ENCODE results near the gene MSLN. TPM values are rescaled to one million over a fixed set of nuclear protein-coding genes. Genes with fewer than 3 reads are reported as not detected.
A peak's percentile ranks its signal among the peaks of the same experiment; 100 is the strongest.

Gene MSLN
- total RNA-seq, 3 donors from 2014 or later (not counting 1 experiment from before 2014, with no cell fraction given), result not detected

DNA sequence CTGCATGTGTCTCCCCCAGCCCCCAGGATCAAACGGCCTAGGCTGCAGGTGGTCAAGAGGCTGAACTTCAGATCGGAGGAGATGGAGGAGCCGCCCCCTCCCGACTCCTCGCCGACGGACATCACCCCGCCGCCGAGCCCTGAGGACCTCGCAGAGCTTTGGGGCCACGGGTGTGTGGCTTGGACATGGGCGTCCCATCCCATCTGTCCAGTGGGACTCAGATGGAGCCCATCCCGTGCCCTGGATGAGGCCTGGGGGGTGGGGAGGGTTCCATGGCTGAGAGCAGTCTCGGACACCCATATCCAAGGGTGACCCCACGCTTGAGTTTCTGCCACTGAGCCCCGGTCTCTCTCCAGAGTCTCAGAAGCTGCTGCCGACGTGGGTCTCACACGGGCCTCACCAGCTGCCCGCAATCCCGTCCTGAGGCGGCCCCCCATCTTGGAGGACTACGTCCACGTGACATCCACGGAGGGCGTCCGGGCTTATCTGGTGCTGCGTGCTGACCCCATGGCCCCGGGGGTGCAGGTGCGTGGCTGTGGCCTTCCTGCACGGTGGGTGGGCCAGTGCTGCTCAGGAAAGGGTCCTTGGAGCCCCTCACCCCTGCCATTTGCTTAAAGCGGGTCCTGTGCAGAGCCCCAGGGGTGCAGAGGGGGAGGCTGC is 28.8 kb downstream of the MSLN start:
- Histone ChIP-seq H3K9me3 (ENCODE audit: control insufficient read depth, insufficient read depth, low read length) (no peaks in the 10 kb centered on the region), H3K4me3 (ENCODE audit: low read length) (no peak overlapping the region), H3K36me3 (ENCODE audit: control insufficient read depth, insufficient read depth, low read length) (peaks cover 5% of the 10 kb centered on the region), H3K27me3 (ENCODE audit: control insufficient read depth, insufficient read depth, low read length) (no peaks in the 10 kb centered on the region), H3K4me1 (ENCODE audit: control insufficient read depth, insufficient read depth, low read length) (peaks cover 29% of the 10 kb centered on the region), H3K27ac (ENCODE audit: low read length) (no peak overlapping the region)
- Mint-ChIP-seq H3K27ac (no peak overlapping the region), H3K4me3 (peak overlapping the region; percentile 31), H3K36me3 (no peaks in the 10 kb centered on the region), H3K27me3 (ENCODE audit: low read depth in 2 of 2) (no peaks in the 10 kb centered on the region), H3K4me1 (peaks cover 0 to 9% of the 10 kb centered on the region in 2 donors), H3K9me3 (no peaks in the 10 kb centered on the region)
- TF ChIP-seq, protein P1, sequence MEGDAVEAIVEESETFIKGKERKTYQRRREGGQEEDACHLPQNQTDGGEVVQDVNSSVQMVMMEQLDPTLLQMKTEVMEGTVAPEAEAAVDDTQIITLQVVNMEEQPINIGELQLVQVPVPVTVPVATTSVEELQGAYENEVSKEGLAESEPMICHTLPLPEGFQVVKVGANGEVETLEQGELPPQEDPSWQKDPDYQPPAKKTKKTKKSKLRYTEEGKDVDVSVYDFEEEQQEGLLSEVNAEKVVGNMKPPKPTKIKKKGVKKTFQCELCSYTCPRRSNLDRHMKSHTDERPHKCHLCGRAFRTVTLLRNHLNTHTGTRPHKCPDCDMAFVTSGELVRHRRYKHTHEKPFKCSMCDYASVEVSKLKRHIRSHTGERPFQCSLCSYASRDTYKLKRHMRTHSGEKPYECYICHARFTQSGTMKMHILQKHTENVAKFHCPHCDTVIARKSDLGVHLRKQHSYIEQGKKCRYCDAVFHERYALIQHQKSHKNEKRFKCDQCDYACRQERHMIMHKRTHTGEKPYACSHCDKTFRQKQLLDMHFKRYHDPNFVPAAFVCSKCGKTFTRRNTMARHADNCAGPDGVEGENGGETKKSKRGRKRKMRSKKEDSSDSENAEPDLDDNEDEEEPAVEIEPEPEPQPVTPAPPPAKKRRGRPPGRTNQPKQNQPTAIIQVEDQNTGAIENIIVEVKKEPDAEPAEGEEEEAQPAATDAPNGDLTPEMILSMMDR (IDR thresholded peaks at IDR 0.05), result no peak
- intact Hi-C loops (cut with micrococcal nuclease), result no loop called here
- WGBS (ENCODE audit: insufficient coverage), result 84% methylated on average over 33 of the region's 33 CpGs
- ATAC-seq (no peak), DNase-seq (no peak)

GRCh38 chr16:790086-790485 is 29.6 kb downstream of the MSLN start:
- Histone ChIP-seq H3K4me1 (ENCODE audit: control insufficient read depth, insufficient read depth, low read length) (peaks cover 29% of the 10 kb centered on the region), H3K27ac (ENCODE audit: low read length) (no peak overlapping the region), H3K36me3 (ENCODE audit: control insufficient read depth, insufficient read depth, low read length) (peaks cover 5% of the 10 kb centered on the region), H3K9me3 (ENCODE audit: control insufficient read depth, insufficient read depth, low read length) (no peaks in the 10 kb centered on the region), H3K27me3 (ENCODE audit: control insufficient read depth, insufficient read depth, low read length) (no peaks in the 10 kb centered on the region), H3K4me3 (ENCODE audit: low read length) (no peak overlapping the region)
- H3K9me3 Mint-ChIP-seq, result no peaks in the 10 kb centered on the region
- H3K4me1 Mint-ChIP-seq, result peaks cover 0 to 5% of the 10 kb centered on the region in 2 donors
- intact Hi-C loops (cut with micrococcal nuclease), result no loop called here
- TF ChIP-seq, protein P1 (IDR thresholded peaks at IDR 0.05), result no peak
- no peaks in the 10 kb centered on the region for H3K27me3 Mint-ChIP-seq (ENCODE audit: low read depth in 2 of 2)
- ATAC-seq, result no peak
- H3K27ac Mint-ChIP-seq, result peak overlapping the region in 1 of 2 donors; percentile 59
- peak overlapping the region; percentile 63 for H3K4me3 Mint-ChIP-seq
- 97% methylated on average over 17 of the region's 17 CpGs for WGBS (ENCODE audit: insufficient coverage)
- H3K36me3 Mint-ChIP-seq, result no peaks in the 10 kb centered on the region
- DNase-seq, result no peak

GRCh38 chr16:791131-791530 is 30.6 kb downstream of the MSLN start:
- Mint-ChIP-seq H3K27me3 (ENCODE audit: low read depth in 2 of 2) (no peaks in the 10 kb centered on the region), H3K4me3 (no peak overlapping the region), H3K36me3 (no peaks in the 10 kb centered on the region), H3K27ac (no peak overlapping the region), H3K9me3 (no peaks in the 10 kb centered on the region), H3K4me1 (peaks cover 0 to 4% of the 10 kb centered on the region in 2 donors)
- DNase-seq, result no peak
- ATAC-seq, result no peak
- no peak overlapping the region for H3K27ac ChIP-seq (ENCODE audit: low read length)
- TF ChIP-seq, protein P1 (IDR thresholded peaks at IDR 0.05), result no peak
- H3K27me3 ChIP-seq (ENCODE audit: control insufficient read depth, insufficient read depth, low read length), result no peaks in the 10 kb centered on the region
- no peaks in the 10 kb centered on the region for H3K9me3 ChIP-seq (ENCODE audit: control insufficient read depth, insufficient read depth, low read length)
- 98% methylated on average over 23 of the region's 23 CpGs for WGBS (ENCODE audit: insufficient coverage)
- H3K4me1 ChIP-seq (ENCODE audit: control insufficient read depth, insufficient read depth, low read length), result peaks cover 25% of the 10 kb centered on the region
- intact Hi-C loops (cut with micrococcal nuclease), result no loop called here
- no peak overlapping the region for H3K4me3 ChIP-seq (ENCODE audit: low read length)
- peaks cover 4% of the 10 kb centered on the region for H3K36me3 ChIP-seq (ENCODE audit: control insufficient read depth, insufficient read depth, low read length)
